Caco-2 (cell line): Measurements from ENCODE around the gene ANKFY1. TPM values are rescaled to one million over a fixed set of nuclear protein-coding genes. Genes with fewer than 3 reads are reported as not detected.

Experiments
- BruUV-seq: library from RNA; stranded (reverse); fragments of 400-500 nt; replicated peaks from 2 replicates; lab custom pipeline; 2021; lab: Mats Ljungman, UMichigan
- CTCF ChIA-PET: fragments of 300-600 bp; sonication (Branson Sonifier 250); formaldehyde crosslinking; loops from one replicate; lab custom pipeline; 2022; ENCODE audit warnings: antibody characterized with exemption; lab: Charles Lee
- POLR2A ChIA-PET: fragments of 300-600 bp; sonication (Branson Sonifier 250); formaldehyde crosslinking; loops from one replicate; lab custom pipeline; 2022; ENCODE audit warnings: antibody characterized with exemption; lab: Charles Lee
- DNase-seq, 2 experiments: peaks; one replicate each; pipeline versions ENCODE4 v3.0.0 to v3.0.0-alpha.2; 2020 to 2022
- H3K27me3 ChIP-seq: replicated peaks from 2 replicates; pipeline ENCODE4 v1.6.0; 2011; ENCODE audit warnings: low read length; ENCODE audit not compliant: control insufficient read depth, insufficient read depth
- H3K36me3 ChIP-seq: 2 replicates; pipeline ENCODE4 v1.5.1; 2011; ENCODE audit warnings: low read length; ENCODE audit not compliant: control insufficient read depth, insufficient read depth
- H3K4me1 ChIP-seq: fragments of 250-450 bp; sonication (Bioruptor Pico); 2 replicates; pipeline ENCODE4 v1.5.1; 2020; ENCODE audit warnings: mild to moderate bottlenecking
- H3K4me3 ChIP-seq: 2 replicates; pipeline ENCODE4 v1.5.1; 2011; ENCODE audit warnings: low read depth, mild to moderate bottlenecking, control low read depth, low read length
- H3K9me3 ChIP-seq: fragments of 250-450 bp; sonication (Bioruptor Pico); 2 replicates; pipeline ENCODE4 v1.5.1; 2020; ENCODE audit warnings: mild to moderate bottlenecking, moderate library complexity
- H3K27ac Mint-ChIP-seq: one replicate; pipeline ENCODE4 v1.8.0; 2022; ENCODE audit warnings: mixed read lengths; ENCODE audit not compliant: unreplicated experiment
- H3K27me3 Mint-ChIP-seq: one replicate; pipeline ENCODE4 v1.8.0; 2022; ENCODE audit warnings: mixed read lengths; ENCODE audit not compliant: insufficient read depth, unreplicated experiment
- H3K36me3 Mint-ChIP-seq: one replicate; pipeline ENCODE4 v1.8.0; 2022; ENCODE audit warnings: mild to moderate bottlenecking, mixed read lengths; ENCODE audit not compliant: insufficient read depth, unreplicated experiment
- H3K4me1 Mint-ChIP-seq: one replicate; pipeline ENCODE4 v1.8.0; 2022; ENCODE audit warnings: low read depth, mixed read lengths; ENCODE audit not compliant: unreplicated experiment
- H3K4me3 Mint-ChIP-seq: one replicate; pipeline ENCODE4 v1.8.0; 2022; ENCODE audit warnings: mild to moderate bottlenecking, moderate library complexity, mixed read lengths; ENCODE audit not compliant: unreplicated experiment
- H3K9me3 Mint-ChIP-seq: one replicate; pipeline ENCODE4 v1.8.0; 2022; ENCODE audit warnings: mixed read lengths; ENCODE audit not compliant: unreplicated experiment
- CTCF ChIP-seq, 2 experiments: fragments of 200-600 bp in 1 of 2; IDR thresholded peaks; 1 replicate in 1 of 2; 2 replicates in 1 of 2; pipeline versions ENCODE4 v1.5.1 to v1.8.0; 2011 to 2022; ENCODE audit warnings: antibody characterized with exemption in 1 of 2, control low read depth in 1 of 2, inconsistent platforms in 1 of 2, low read depth in 1 of 2, low read length in 1 of 2, mild to moderate bottlenecking in 1 of 2, moderate library complexity in 1 of 2; ENCODE audit not compliant: insufficient read depth in 1 of 2, severe bottlenecking in 1 of 2, unreplicated experiment in 1 of 2
- intact Hi-C: fragments of 100-400 bp; cut with micrococcal nuclease; formaldehyde crosslinking; loops from one replicate; pipeline ENCODE4 v1.10.0; 2022; ENCODE audit not compliant: unreplicated experiment
- total RNA-seq: library from RNA; stranded (reverse); gene quantifications from 2 replicates; pipeline ENCODE4 v1.2.3, GENCODE V29; 2022

ANKFY1 gene
- total RNA-seq, 1 experiment from 2014 or later, result 25.0 TPM

- Histone ChIP-seq H3K36me3 (no peaks in the 10 kb centered on the region), H3K9me3 (no peaks in the 10 kb centered on the region), H3K4me3 (no peak overlapping the region), H3K27me3 (no peaks in the 10 kb centered on the region), H3K4me1 (peaks cover 29% of the 10 kb centered on the region)
- POLR2A ChIA-PET, result no interaction called here
- no peaks in the 10 kb centered on the region for H3K27me3 Mint-ChIP-seq
- H3K9me3 Mint-ChIP-seq, result no peaks in the 10 kb centered on the region
- no TSS peak for BruUV-seq
- peak in 1 of 2 experiments; percentile 41 for TF ChIP-seq CTCF (IDR thresholded peaks at IDR 0.05; ENCODE audit: insufficient read depth in 1 of 2, low read depth in 1 of 2, low read length in 1 of 2, severe bottlenecking in 1 of 2, unreplicated experiment in 1 of 2)
- peaks cover 15% of the 10 kb centered on the region for H3K36me3 Mint-ChIP-seq
- H3K4me1 Mint-ChIP-seq, result peaks cover 25% of the 10 kb centered on the region
- DNase-seq, result peak in 1 of 2 experiments; percentile 20
- intact Hi-C loops, result loop anchor here (1.0 kb wide), 1 partner anchor 34 kb away; no protein-coding TSS in a partner anchor
- no peak overlapping the region for H3K4me3 Mint-ChIP-seq
- CTCF ChIA-PET, result interaction anchor here (1.5 kb wide), 1 partner anchor 34 kb away, joined by 10 read pairs; no protein-coding TSS in a partner anchor
- no peak overlapping the region for H3K27ac Mint-ChIP-seq
Measured at GRCh38 chr17:4249452-4250029, 14.2 kb downstream of the ANKFY1 start.

DNA sequence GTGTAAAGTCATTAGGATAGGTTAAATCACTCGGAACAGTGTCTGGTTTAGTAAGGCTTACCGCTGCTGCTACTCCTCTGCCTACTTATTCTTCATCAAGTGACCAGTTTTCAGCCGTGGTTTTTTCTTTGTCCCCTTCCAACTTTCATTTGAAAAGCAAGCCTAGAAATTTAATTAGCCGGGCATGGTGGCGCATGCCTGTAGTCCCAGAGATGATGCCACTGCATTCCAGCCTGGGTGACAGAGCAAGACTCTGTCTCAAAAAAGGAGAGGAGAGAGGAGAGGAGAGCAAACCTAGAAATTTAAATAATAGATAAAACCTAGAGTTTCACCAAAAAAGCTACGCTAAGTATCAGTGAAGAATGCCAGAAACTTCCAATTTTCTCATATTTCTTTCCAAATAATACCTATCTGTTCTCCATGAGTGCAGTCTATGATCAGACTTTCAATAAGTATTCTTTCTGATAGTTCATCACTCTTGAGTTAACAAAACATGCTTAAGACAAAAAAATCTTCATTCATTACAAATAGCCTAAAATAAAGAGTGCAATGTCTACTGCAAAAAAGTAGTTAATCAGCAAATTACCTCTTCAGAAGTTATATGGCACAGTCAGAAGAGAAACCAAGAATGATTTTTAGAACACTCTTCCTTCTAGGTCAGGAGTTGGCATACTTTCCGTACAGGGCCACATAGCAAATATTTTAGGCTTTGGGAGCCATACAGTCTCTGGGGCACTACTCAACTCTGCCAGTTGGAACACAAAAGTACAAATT lies 15.1 kb downstream of the ANKFY1 start:
- Mint-ChIP-seq H3K36me3 (peaks cover 17% of the 10 kb centered on the region), H3K4me3 (peak overlapping the region; percentile 64), H3K4me1 (peaks cover 29% of the 10 kb centered on the region), H3K27me3 (no peaks in the 10 kb centered on the region), H3K9me3 (no peaks in the 10 kb centered on the region), H3K27ac (peak overlapping the region; percentile 92)
- ChIA-PET CTCF (interaction anchor here (0.6 to 2.0 kb wide), 4 partner anchors 19 to 49 kb away, joined by 4 to 10 read pairs (median 6); no protein-coding TSS in a partner anchor), POLR2A (no interaction called here)
- DNase-seq, result no peak
- intact Hi-C loops, result loop anchor here (1.0 kb wide), 1 partner anchor 33 kb away; no protein-coding TSS in a partner anchor
- BruUV-seq, result no TSS peak
- H3K4me1 ChIP-seq, result peaks cover 29% of the 10 kb centered on the region
- H3K9me3 ChIP-seq, result no peaks in the 10 kb centered on the region
- H3K4me3 ChIP-seq, result no peak overlapping the region
- no peak for TF ChIP-seq CTCF (IDR thresholded peaks at IDR 0.05; ENCODE audit: insufficient read depth in 1 of 2, low read depth in 1 of 2, low read length in 1 of 2, severe bottlenecking in 1 of 2, unreplicated experiment in 1 of 2)
- no peaks in the 10 kb centered on the region for H3K36me3 ChIP-seq
- no peaks in the 10 kb centered on the region for H3K27me3 ChIP-seq

DNA sequence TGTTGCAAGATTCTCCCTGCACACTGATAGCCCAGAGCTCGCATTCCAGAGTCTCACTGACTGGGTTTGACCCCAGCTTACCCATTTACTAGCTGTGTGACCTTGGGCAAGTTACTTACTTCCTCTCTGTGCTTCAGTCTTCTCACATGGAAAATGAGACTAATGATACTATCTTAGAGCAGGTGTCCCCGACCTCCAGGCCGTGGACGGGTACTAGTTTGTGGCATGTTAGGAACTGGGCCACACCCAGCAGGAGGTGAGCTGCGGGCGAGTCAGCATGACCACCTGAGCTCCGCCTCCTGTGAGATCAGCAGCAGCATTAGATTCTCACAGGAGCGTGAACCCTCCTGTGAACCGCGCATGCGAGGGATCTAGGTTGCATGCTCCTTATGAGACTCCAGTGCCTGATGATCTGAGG lies 15.8 kb downstream of the ANKFY1 start:
- Mint-ChIP-seq H3K27me3 (no peaks in the 10 kb centered on the region), H3K27ac (peak overlapping the region; percentile 92), H3K4me1 (peaks cover 29% of the 10 kb centered on the region), H3K4me3 (peak overlapping the region; percentile 64), H3K36me3 (peaks cover 11% of the 10 kb centered on the region), H3K9me3 (no peaks in the 10 kb centered on the region)
- no peak for TF ChIP-seq CTCF (IDR thresholded peaks at IDR 0.05; ENCODE audit: insufficient read depth in 1 of 2, low read depth in 1 of 2, low read length in 1 of 2, severe bottlenecking in 1 of 2, unreplicated experiment in 1 of 2)
- Histone ChIP-seq H3K36me3 (no peaks in the 10 kb centered on the region), H3K4me1 (peaks cover 29% of the 10 kb centered on the region), H3K9me3 (no peaks in the 10 kb centered on the region), H3K4me3 (no peak overlapping the region), H3K27me3 (no peaks in the 10 kb centered on the region)
- no TSS peak for BruUV-seq
- intact Hi-C loops, result no loop called here
- ChIA-PET CTCF (interaction anchor here (0.6 to 2.0 kb wide), 4 partner anchors 18 to 48 kb away, joined by 3 to 6 read pairs (median 4); no protein-coding TSS in a partner anchor), POLR2A (no interaction called here)
- peak; percentile 63 to 81 for DNase-seq
